Measurements from ENCODE around the gene UGT1A6. TPM values are rescaled to one million over a fixed set of nuclear protein-coding genes. Genes with fewer than 3 reads are reported as not detected.

The UGT1A6 gene
- total and polyA plus RNA-seq, 2 of the 13 experiments (the other 11 are each of a cell fraction or from before 2014, with no cell fraction given), result 0.25 TPM; not detected in 1

DNA sequence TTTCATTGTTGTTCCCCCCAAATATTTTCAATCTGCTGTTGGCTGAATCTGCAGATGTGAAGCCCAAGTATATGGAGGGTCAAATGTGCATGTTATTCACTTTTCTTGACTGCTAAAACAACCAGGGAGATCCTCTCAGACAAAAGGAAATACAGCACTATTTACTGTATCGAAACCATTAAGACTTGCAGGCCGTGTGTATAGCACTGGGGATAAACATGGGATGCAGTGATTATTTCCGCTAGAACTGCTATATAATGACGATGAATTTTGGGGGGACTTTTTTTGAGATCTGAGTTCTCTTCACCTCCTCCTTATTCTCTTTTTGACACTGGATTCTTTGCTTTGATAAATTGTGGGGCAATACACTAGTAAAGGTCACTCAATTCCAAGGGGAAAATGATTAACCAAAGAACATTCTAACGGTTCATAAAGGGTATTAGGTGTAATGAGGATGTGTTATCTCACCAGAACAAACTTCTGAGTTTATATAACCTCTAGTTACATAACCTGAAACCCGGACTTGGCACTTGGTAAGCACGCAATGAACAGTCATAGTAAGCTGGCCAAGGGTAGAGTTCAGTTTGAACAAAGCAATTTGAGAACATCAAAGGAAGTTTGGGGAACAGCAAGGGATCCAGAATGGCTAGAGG, 63.9 kb downstream of the UGT1A6 start (continued):
- TF ChIP-seq, protein P1, sequence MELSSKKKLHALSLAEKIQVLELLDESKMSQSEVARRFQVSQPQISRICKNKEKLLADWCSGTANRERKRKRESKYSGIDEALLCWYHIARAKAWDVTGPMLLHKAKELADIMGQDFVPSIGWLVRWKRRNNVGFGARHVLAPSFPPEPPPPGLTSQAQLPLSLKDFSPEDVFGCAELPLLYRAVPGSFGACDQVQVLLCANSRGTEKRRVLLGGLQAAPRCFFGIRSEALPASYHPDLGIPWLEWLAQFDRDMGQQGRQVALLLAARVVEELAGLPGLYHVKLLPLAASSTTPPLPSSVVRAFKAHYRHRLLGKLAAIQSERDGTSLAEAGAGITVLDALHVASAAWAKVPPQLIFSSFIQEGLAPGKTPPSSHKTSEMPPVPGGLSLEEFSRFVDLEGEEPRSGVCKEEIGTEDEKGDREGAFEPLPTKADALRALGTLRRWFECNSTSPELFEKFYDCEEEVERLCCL (CRISPR knock-in tag; IDR thresholded peaks at IDR 0.05; ENCODE audit: borderline replicate concordance), result no peak
- TF ChIP-seq ATF1 (CRISPR knock-in tag; IDR thresholded peaks at IDR 0.05) (peak; percentile 80), MTF1 (CRISPR knock-in tag; IDR thresholded peaks at IDR 0.05) (no peak), MIER2 (CRISPR knock-in tag; IDR thresholded peaks at IDR 0.05) (peak; percentile 75), YEATS4 (CRISPR knock-in tag; IDR thresholded peaks at IDR 0.05; ENCODE audit: borderline replicate concordance) (no peak; the same call in 1 of the 2 replicates), HES4 (CRISPR knock-in tag; IDR thresholded peaks at IDR 0.05; ENCODE audit: borderline replicate concordance) (no peak), SAP130 (CRISPR knock-in tag; IDR thresholded peaks at IDR 0.05; ENCODE audit: low read depth) (peak; percentile 84), CBX2 (IDR thresholded peaks at IDR 0.05; ENCODE audit: low read depth, low read length) (peak; percentile 83; the same call in 1 of the 2 replicates), CBX2 (CRISPR knock-in tag; IDR thresholded peaks at IDR 0.05; ENCODE audit: low read depth) (peak; percentile 94; the same call in 1 of the 2 replicates), ZSCAN25 (CRISPR knock-in tag; IDR thresholded peaks at IDR 0.05) (peak; percentile 48; the same call in 1 of the 2 replicates), TCF12 (IDR thresholded peaks at IDR 0.05) (no peak), TCF12 (CRISPR knock-in tag; IDR thresholded peaks at IDR 0.05) (peak; percentile 97), ZNF546 (CRISPR knock-in tag; conservative IDR thresholded peaks at IDR 0.05) (no peak), PTBP1 (IDR thresholded peaks at IDR 0.05; ENCODE audit: low read depth, low read length, poor library complexity, severe bottlenecking) (no peak)
- TF ChIP-seq, protein P2, sequence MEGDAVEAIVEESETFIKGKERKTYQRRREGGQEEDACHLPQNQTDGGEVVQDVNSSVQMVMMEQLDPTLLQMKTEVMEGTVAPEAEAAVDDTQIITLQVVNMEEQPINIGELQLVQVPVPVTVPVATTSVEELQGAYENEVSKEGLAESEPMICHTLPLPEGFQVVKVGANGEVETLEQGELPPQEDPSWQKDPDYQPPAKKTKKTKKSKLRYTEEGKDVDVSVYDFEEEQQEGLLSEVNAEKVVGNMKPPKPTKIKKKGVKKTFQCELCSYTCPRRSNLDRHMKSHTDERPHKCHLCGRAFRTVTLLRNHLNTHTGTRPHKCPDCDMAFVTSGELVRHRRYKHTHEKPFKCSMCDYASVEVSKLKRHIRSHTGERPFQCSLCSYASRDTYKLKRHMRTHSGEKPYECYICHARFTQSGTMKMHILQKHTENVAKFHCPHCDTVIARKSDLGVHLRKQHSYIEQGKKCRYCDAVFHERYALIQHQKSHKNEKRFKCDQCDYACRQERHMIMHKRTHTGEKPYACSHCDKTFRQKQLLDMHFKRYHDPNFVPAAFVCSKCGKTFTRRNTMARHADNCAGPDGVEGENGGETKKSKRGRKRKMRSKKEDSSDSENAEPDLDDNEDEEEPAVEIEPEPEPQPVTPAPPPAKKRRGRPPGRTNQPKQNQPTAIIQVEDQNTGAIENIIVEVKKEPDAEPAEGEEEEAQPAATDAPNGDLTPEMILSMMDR (CRISPR knock-in tag; IDR thresholded peaks at IDR 0.05), result no peak
- TF ChIP-seq, protein P3, sequence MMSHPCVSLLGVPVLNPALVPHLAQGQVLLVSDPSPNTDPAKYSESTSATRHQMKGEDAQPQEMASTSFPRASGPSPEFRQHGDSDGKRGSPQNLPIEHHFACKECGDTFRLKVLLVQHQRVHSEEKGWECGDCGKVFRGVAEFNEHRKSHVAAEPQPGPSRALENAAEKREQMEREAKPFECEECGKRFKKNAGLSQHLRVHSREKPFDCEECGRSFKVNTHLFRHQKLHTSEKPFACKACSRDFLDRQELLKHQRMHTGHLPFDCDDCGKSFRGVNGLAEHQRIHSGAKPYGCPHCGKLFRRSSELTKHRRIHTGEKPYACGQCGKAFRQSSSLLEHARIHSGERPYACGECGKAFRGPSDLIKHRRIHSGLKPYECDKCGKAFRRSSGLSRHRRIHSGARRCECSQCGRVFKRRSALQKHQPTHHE (CRISPR knock-in tag; IDR thresholded peaks at IDR 0.05; ENCODE audit: borderline replicate concordance), result peak; percentile 54; the same call in 1 of the 2 replicates
- TF ChIP-seq, protein P4, sequence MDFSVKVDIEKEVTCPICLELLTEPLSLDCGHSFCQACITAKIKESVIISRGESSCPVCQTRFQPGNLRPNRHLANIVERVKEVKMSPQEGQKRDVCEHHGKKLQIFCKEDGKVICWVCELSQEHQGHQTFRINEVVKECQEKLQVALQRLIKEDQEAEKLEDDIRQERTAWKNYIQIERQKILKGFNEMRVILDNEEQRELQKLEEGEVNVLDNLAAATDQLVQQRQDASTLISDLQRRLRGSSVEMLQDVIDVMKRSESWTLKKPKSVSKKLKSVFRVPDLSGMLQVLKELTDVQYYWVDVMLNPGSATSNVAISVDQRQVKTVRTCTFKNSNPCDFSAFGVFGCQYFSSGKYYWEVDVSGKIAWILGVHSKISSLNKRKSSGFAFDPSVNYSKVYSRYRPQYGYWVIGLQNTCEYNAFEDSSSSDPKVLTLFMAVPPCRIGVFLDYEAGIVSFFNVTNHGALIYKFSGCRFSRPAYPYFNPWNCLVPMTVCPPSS (IDR thresholded peaks at IDR 0.05), result no peak
- TF ChIP-seq, protein P5, sequence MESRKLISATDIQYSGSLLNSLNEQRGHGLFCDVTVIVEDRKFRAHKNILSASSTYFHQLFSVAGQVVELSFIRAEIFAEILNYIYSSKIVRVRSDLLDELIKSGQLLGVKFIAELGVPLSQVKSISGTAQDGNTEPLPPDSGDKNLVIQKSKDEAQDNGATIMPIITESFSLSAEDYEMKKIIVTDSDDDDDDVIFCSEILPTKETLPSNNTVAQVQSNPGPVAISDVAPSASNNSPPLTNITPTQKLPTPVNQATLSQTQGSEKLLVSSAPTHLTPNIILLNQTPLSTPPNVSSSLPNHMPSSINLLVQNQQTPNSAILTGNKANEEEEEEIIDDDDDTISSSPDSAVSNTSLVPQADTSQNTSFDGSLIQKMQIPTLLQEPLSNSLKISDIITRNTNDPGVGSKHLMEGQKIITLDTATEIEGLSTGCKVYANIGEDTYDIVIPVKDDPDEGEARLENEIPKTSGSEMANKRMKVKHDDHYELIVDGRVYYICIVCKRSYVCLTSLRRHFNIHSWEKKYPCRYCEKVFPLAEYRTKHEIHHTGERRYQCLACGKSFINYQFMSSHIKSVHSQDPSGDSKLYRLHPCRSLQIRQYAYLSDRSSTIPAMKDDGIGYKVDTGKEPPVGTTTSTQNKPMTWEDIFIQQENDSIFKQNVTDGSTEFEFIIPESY (CRISPR knock-in tag; IDR thresholded peaks at IDR 0.05), result peak; percentile 51; the same call in 1 of the 2 replicates
- TF ChIP-seq, protein P6, sequence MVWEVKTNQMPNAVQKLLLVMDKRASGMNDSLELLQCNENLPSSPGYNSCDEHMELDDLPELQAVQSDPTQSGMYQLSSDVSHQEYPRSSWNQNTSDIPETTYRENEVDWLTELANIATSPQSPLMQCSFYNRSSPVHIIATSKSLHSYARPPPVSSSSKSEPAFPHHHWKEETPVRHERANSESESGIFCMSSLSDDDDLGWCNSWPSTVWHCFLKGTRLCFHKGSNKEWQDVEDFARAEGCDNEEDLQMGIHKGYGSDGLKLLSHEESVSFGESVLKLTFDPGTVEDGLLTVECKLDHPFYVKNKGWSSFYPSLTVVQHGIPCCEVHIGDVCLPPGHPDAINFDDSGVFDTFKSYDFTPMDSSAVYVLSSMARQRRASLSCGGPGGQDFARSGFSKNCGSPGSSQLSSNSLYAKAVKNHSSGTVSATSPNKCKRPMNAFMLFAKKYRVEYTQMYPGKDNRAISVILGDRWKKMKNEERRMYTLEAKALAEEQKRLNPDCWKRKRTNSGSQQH (CRISPR knock-in tag; IDR thresholded peaks at IDR 0.05; ENCODE audit: low read depth), result no peak

Measured in HepG2 (cell line).